Vagina (tissue), 2 donors: ENCODE measurements around the gene P2RX7.

Source experiments
- CTCF ChIP-seq, 3 experiments: fragments of 450-650 bp in 2 of 3; fragments of 200-600 bp in 1 of 3; sonication (generic) in 1 of 3; IDR thresholded peaks; one replicate each; pipeline ENCODE4 v1.5.1; 2017 to 2019; ENCODE audit warnings: antibody characterized with exemption in 3 of 3, mild to moderate bottlenecking in 2 of 3, moderate library complexity in 2 of 3
- POLR2A ChIP-seq, 2 donors: fragments of 450-650 bp; IDR thresholded peaks; one replicate each; pipeline ENCODE4 v1.6.1; 2017; ENCODE audit warnings: antibody characterized with exemption in 2 of 2, mild to moderate bottlenecking in 2 of 2, moderate library complexity in 2 of 2
- POLR2AphosphoS5 ChIP-seq, 2 donors: sonication (generic); formaldehyde crosslinking; IDR thresholded peaks; one replicate each; pipeline ENCODE4 v1.9.0; 2017; ENCODE audit warnings: antibody characterized with exemption in 2 of 2, mild to moderate bottlenecking in 2 of 2, low read depth in 1 of 2; ENCODE audit not compliant: insufficient read depth in 1 of 2

GRCh38 chr12:121214855-121215745 lies 82.4 kb downstream of the P2RX7 start:
- TF ChIP-seq CTCF (IDR thresholded peaks at IDR 0.05) (no peak), POLR2A (IDR thresholded peaks at IDR 0.05) (no peak), POLR2AphosphoS5 (IDR thresholded peaks at IDR 0.05; ENCODE audit: insufficient read depth in 1 of 2, low read depth in 1 of 2) (no peak)
